Naive thymus-derived CD4-positive, alpha-beta T cell (primary cell): ENCODE data around the gene SF3B2. TPM values are rescaled to one million over a fixed set of nuclear protein-coding genes. Genes with fewer than 3 reads are reported as not detected.
A peak's percentile ranks its signal among the peaks of the same experiment; 100 is the strongest.
"Not testable (repeated sequence)": the region's sequence is repeated elsewhere in the genome, so short reads cannot be mapped to it uniquely, and the experiment has no call there.

ENCODE experiments used
- ATAC-seq: fragments of 150-1000 bp; cut with Tn5 transposase; 2 replicates; pipeline ENCODE4 v1.10.0; 2021; ENCODE audit warnings: mild to moderate bottlenecking, moderate library complexity
- CTCF ChIA-PET: fragments of 350-600 bp; sonication (Branson Sonifier 250); formaldehyde crosslinking; loops from one replicate; lab custom pipeline; 2021; ENCODE audit warnings: antibody characterized with exemption; lab: Charles Lee
- POLR2A ChIA-PET: fragments of 350-600 bp; sonication (Branson Sonifier 250); formaldehyde crosslinking; loops from one replicate; lab custom pipeline; 2021; ENCODE audit warnings: antibody characterized with exemption, inconsistent platforms; lab: Charles Lee
- DNase-seq, 9 donors: peaks; one replicate each; pipeline versions ENCODE4 v3.0.0 to v3.0.0-alpha.2; 2020 to 2022; ENCODE audit warnings: mixed read lengths in 1 of 9
- H3K27ac ChIP-seq: one replicate; pipeline ENCODE4 v1.7.0; 2013; ENCODE audit warnings: mild to moderate bottlenecking, low read depth, low read length, moderate library complexity
- H3K27me3 ChIP-seq, 2 donors: one replicate each; pipeline ENCODE4 v1.7.0; 2013; ENCODE audit warnings: low read length in 2 of 2, mild to moderate bottlenecking in 2 of 2, moderate library complexity in 2 of 2; ENCODE audit not compliant: control insufficient read depth in 2 of 2, insufficient read depth in 2 of 2
- H3K36me3 ChIP-seq, 3 experiments: 1 replicate in 2 of 3; 2 replicates in 1 of 3; pipeline ENCODE4 v1.7.0; 2013; ENCODE audit warnings: low read length in 3 of 3, mild to moderate bottlenecking in 3 of 3, moderate library complexity in 1 of 3; ENCODE audit not compliant: insufficient read depth in 3 of 3, control insufficient read depth in 2 of 3
- H3K4me1 ChIP-seq, 2 donors: one replicate each; pipeline ENCODE4 v1.7.0; 2013; ENCODE audit warnings: low read length in 2 of 2, mild to moderate bottlenecking in 2 of 2, moderate library complexity in 1 of 2; ENCODE audit not compliant: control insufficient read depth in 2 of 2, insufficient read depth in 2 of 2
- H3K4me3 ChIP-seq: 2 replicates; pipeline ENCODE4 v1.7.0; 2013; ENCODE audit warnings: mild to moderate bottlenecking, low read length
- H3K9me3 ChIP-seq, 3 experiments: 1 replicate in 2 of 3; 2 replicates in 1 of 3; pipeline ENCODE4 v1.7.0; 2013; ENCODE audit warnings: low read length in 3 of 3; ENCODE audit not compliant: control insufficient read depth in 2 of 3
- H3K27ac Mint-ChIP-seq, 9 donors: one replicate each; pipeline ENCODE4 v1.8.0; 2020 to 2022; ENCODE audit warnings: mixed read lengths in 9 of 9, mild to moderate bottlenecking in 8 of 9, moderate library complexity in 5 of 9, inconsistent platforms in 2 of 9
- H3K27me3 Mint-ChIP-seq, 5 donors: one replicate each; pipeline ENCODE4 v1.8.0; 2021 to 2022; ENCODE audit warnings: mixed read lengths in 5 of 5, mild to moderate bottlenecking in 1 of 5
- H3K36me3 Mint-ChIP-seq, 5 donors: one replicate each; pipeline ENCODE4 v1.8.0; 2020 to 2022; ENCODE audit warnings: mixed read lengths in 5 of 5, mild to moderate bottlenecking in 3 of 5, inconsistent platforms in 1 of 5
- H3K4me1 Mint-ChIP-seq, 7 donors: one replicate each; pipeline ENCODE4 v1.8.0; 2020 to 2022; ENCODE audit warnings: mixed read lengths in 7 of 7, mild to moderate bottlenecking in 3 of 7, inconsistent platforms in 1 of 7
- H3K4me3 Mint-ChIP-seq, 10 donors: one replicate each; pipeline ENCODE4 v1.8.0; 2020 to 2022; ENCODE audit warnings: mild to moderate bottlenecking in 10 of 10, mixed read lengths in 10 of 10, moderate library complexity in 6 of 10, inconsistent platforms in 2 of 10
- H3K9me3 Mint-ChIP-seq, 11 donors: one replicate each; pipeline ENCODE4 v1.8.0; 2020 to 2022; ENCODE audit warnings: mixed read lengths in 11 of 11, mild to moderate bottlenecking in 4 of 11, inconsistent platforms in 1 of 11, moderate library complexity in 1 of 11
- intact Hi-C, 2 donors: fragments of 100-400 bp; cut with micrococcal nuclease; formaldehyde crosslinking; loops; one replicate each; pipeline ENCODE4 v1.15.1; 2023
- polyA plus RNA-seq, 2 donors: library from polyadenylated mRNA; unstranded; fragments of 300-500 nt; fragmentation: Illumina TruSeq; gene quantifications; one replicate each; pipeline ENCODE4 v1.2.3, GENCODE V29; 2021
- total RNA-seq, 6 experiments: library from RNA in 5 of 6; stranded (reverse) in 5 of 6; gene quantifications; 1 replicate in 5 of 6; 2 replicates in 1 of 6; pipeline ENCODE4 v1.2.3 and lab custom pipeline; 2021 to 2026

SF3B2 gene
- total and polyA plus RNA-seq, 7 experiments from 2014 or later, result 81.8 to 248 (median 201) TPM

DNA sequence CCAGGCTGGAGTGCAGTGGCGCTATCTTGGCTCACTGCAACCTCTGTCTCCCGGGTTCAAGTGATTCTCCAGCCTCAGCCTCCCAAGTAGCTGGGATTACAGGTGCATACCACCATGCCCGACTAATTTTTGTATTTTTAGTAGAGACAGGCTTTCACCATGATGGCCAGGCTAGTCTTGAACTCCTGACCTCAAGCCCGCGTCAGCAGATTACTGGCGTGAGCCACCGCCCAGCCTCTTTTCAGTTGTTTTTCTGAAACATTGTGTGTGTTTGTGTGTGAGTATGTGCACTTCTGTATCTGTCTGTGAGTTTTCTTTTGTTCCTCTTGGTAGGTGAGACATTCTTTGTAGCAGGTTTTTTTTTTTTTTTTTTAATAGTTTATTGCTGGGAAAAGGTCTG lies 26.8 kb downstream of the SF3B2 start:
- ChIA-PET POLR2A (interaction anchor here (0.6 to 7.9 kb wide), 10 partner anchors 8 to 967 kb away, joined by 3 to 139 read pairs (median 6); partner anchors contain the start of genes PACS1 and SF3B2), CTCF (interaction anchor here (0.8 to 1.6 kb wide), 4 partner anchors 8 to 55 kb away, joined by 3 to 8 read pairs (median 4); no protein-coding TSS in a partner anchor)
- H3K36me3 Mint-ChIP-seq, result peaks cover 0 to 40% (median 26%) of the 10 kb centered on the region in 5 donors
- H3K9me3 ChIP-seq, H3K27me3 Mint-ChIP-seq, DNase-seq, H3K4me3 ChIP-seq, H3K9me3 Mint-ChIP-seq, intact Hi-C loops, ATAC-seq, H3K27me3 ChIP-seq: not testable (repeated sequence)
- peak overlapping the region; percentile 18 to 94 (median 79) for H3K4me3 Mint-ChIP-seq
- H3K27ac Mint-ChIP-seq, result peak overlapping the region; percentile 60 to 100 (median 97)
- peaks cover 0 to 28% (median 0%) of the 10 kb centered on the region in 3 experiments for H3K36me3 ChIP-seq
- H3K27ac ChIP-seq, result peak overlapping the region; percentile 80
- peaks cover 43 to 59% of the 10 kb centered on the region in 2 donors for H3K4me1 ChIP-seq
- H3K4me1 Mint-ChIP-seq, result peaks cover 58 to 95% (median 81%) of the 10 kb centered on the region in 7 donors

DNA sequence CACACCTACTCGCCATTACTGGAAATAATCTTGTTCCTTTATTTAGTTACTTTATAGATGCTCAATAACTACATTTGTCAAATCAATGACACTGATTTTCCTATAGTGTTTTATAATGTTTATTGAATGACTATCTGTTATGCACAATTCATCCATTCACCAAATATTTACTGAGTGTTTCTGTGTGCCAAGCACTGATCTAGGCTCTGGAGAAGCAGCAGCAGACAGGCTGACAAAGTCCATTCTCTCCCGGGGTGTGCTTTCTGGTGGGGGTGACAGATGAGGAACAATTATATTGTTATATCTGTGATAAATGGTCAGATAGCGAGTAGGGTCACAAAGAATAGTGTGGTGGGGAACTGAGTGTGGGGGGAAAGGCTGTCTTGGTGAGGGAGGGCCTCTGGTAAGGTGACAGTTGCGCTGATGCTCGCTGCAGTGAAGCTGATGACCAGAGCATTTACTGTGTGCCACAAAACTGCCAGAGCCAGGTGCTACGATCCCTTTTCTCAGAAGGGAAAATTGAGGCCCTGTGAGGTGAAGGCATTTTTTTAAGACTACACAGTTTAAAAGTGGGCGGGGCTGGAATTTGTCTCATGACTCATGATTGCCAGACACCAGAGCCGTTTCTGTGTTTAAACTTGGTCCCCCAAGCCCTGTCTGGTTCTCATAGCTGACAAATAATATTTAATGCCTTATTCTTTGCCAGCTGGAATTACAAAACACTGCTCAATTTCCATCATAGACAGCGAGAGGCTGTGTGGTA lies 28.1 kb downstream of the SF3B2 start:
- no peaks in the 10 kb centered on the region for H3K9me3 Mint-ChIP-seq

DNA sequence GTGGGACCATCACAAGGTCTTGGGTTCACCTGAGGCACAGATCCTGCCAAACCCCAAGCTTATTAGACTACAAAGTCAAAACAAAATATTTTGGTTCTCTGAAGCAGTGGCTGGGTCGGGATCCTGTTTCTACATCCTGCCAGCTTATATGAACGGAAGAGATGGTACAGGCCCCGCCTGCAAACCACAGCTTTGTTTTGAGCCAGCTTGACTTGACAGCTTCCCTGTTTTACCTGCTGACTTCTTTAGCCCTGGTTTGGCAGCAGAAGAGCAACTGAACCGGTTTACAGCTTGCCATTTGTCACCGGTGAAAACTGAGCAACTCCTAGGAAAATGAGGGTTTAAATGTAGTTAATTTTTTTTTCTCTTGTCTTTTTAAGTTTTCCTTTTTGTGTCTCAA lies 29.3 kb downstream of the SF3B2 start:
- POLR2A ChIA-PET, result interaction anchor here (0.6 to 7.9 kb wide), 22 partner anchors 9 to 605 kb away, joined by 3 to 139 read pairs (median 5); partner anchors contain the start of genes CFL1, MALAT1, MUS81 and PACS1
- Histone ChIP-seq H3K27ac (peak overlapping the region; percentile 80), H3K9me3 (no peaks in the 10 kb centered on the region), H3K36me3 (peaks cover 0 to 14% (median 0%) of the 10 kb centered on the region in 3 experiments), H3K4me3 (peak overlapping the region; percentile 38), H3K27me3 (no peaks in the 10 kb centered on the region), H3K4me1 (peaks cover 56 to 77% of the 10 kb centered on the region in 2 donors)
- Mint-ChIP-seq H3K36me3 (peaks cover 0 to 26% (median 18%) of the 10 kb centered on the region in 5 donors), H3K27ac (peak overlapping the region; percentile 93 to 100 (median 98)), H3K27me3 (no peaks in the 10 kb centered on the region), H3K4me3 (peak overlapping the region; percentile 61 to 95 (median 89)), H3K4me1 (peaks cover 62 to 98% (median 86%) of the 10 kb centered on the region in 7 donors), H3K9me3 (no peaks in the 10 kb centered on the region)
- intact Hi-C loops, result loop anchor here (1.0 to 2.0 kb wide), 6 partner anchors 9 to 53 kb away; no protein-coding TSS in a partner anchor
- DNase-seq (peak; percentile 38 to 91 (median 86)), ATAC-seq (peak; percentile 98)
- CTCF ChIA-PET, result interaction anchor here (0.6 to 5.8 kb wide), 13 partner anchors 8 to 357 kb away, joined by 3 to 67 read pairs (median 5); partner anchors contain the start of genes MRPL11, PACS1 and SF3B2

More for the DNA sequence above, 28.1 kb downstream of the SF3B2 start:
- H3K27ac ChIP-seq, result peak overlapping the region; percentile 80
- peak overlapping the region; percentile 38 for H3K4me3 ChIP-seq
- peaks cover 0 to 18% (median 0%) of the 10 kb centered on the region in 3 experiments for H3K36me3 ChIP-seq
- Mint-ChIP-seq H3K4me1 (peaks cover 62 to 97% (median 87%) of the 10 kb centered on the region in 7 donors), H3K4me3 (peak overlapping the region; percentile 60 to 95 (median 89)), H3K36me3 (peaks cover 0 to 32% (median 18%) of the 10 kb centered on the region in 5 donors), H3K27ac (peak overlapping the region; percentile 93 to 100 (median 98)), H3K27me3 (no peaks in the 10 kb centered on the region)
- DNase-seq, result peak in 3 of 9 donors; percentile 29 to 83 (median 40)
- no peaks in the 10 kb centered on the region for H3K27me3 ChIP-seq
- peaks cover 56 to 66% of the 10 kb centered on the region in 2 donors for H3K4me1 ChIP-seq
- POLR2A ChIA-PET, result interaction anchor here (0.6 to 7.9 kb wide), 17 partner anchors 10 to 221 kb away, joined by 3 to 139 read pairs (median 9); partner anchors contain the start of genes MUS81, PACS1 and SF3B2
- intact Hi-C loops, result loop anchor here (2.0 kb wide), 1 partner anchor 35 kb away; no protein-coding TSS in a partner anchor
- CTCF ChIA-PET, result interaction anchor here (0.6 to 5.8 kb wide), 13 partner anchors 11 to 359 kb away, joined by 3 to 67 read pairs (median 6); partner anchors contain the start of genes MRPL11, PACS1 and SF3B2
- H3K9me3 ChIP-seq, result no peaks in the 10 kb centered on the region
- peak; percentile 53 for ATAC-seq

DNA sequence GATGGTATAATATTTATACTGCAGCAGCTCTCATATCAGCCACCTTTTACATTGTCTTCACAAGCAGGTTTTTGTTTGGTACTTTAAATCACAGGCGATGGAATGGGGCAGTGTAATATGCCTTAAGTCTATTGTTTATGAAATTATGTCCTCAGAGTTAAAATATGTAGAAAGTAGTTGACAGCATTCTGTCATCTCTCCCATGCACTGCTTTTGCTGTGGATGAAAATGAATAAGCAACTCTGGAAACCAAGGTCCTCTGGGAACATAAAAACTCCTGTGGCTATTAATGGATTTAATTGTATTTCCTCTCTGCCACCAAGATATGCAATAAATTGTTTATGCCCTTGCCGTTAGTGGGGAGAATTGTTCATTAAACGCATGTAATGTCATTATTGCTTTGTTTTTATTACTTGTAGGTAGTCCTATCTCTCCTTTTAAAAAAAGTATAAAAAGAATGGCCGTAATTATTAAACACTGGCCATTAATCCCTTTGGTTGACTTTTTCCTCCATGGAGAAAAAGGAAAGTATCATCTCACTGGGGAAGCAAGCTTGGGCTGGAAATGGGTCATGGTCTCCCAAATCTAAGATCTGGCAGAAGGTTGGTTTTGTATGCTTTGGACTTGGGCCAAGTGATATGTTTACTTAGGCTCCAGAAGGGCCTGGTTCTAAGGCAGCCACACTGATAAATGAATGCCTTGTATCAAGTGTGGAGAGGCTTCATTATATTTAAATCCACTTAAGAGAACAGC lies 31.0 kb downstream of the SF3B2 start:
- peaks cover 68 to 98% (median 88%) of the 10 kb centered on the region in 7 donors for H3K4me1 Mint-ChIP-seq
- H3K36me3 Mint-ChIP-seq, result peaks cover 0 to 14% (median 13%) of the 10 kb centered on the region in 5 donors
- Histone ChIP-seq H3K4me3 (no peak overlapping the region), H3K27ac (peak overlapping the region; percentile 37), H3K27me3 (no peaks in the 10 kb centered on the region), H3K36me3 (peaks cover 0 to 3% (median 0%) of the 10 kb centered on the region in 3 experiments), H3K4me1 (peaks cover 59 to 86% of the 10 kb centered on the region in 2 donors), H3K9me3 (no peaks in the 10 kb centered on the region)
- peak overlapping the region; percentile 30 to 100 (median 97) for H3K27ac Mint-ChIP-seq
- ATAC-seq (no peak), DNase-seq (no peak)
- peak overlapping the region in 9 of 10 donors; percentile 1 to 86 (median 74) for H3K4me3 Mint-ChIP-seq
- ChIA-PET CTCF (interaction anchor here (0.9 to 5.8 kb wide), 3 partner anchors 9 to 28 kb away, joined by 3 to 67 read pairs (median 3); partner anchors contain the start of gene PACS1), POLR2A (interaction anchor here (0.6 to 7.9 kb wide), 7 partner anchors 8 to 35 kb away, joined by 3 to 139 read pairs (median 9); partner anchors contain the start of gene PACS1)
- intact Hi-C loops, result no loop called here
- no peaks in the 10 kb centered on the region for H3K27me3 Mint-ChIP-seq
- H3K9me3 Mint-ChIP-seq, result no peaks in the 10 kb centered on the region

DNA sequence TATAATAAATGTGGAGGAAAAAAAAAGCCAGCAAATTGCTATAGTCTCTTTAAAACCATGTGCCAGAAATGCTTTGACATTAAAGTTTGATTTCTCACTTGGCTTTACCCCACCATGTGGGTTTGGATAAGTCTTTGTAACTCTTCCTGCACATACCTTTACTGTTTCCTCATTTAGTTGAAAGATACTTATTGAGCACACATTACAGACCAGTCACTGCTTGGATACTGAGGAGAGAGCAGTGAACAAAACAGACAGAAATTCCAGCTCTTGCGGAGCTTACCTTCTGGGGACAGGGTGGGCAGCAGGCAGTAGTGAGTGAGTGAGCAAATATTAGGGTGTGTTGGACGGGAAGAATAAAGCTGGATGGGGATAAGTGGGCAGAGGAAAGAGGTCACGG lies 31.6 kb downstream of the SF3B2 start:
- no peaks in the 10 kb centered on the region for H3K36me3 ChIP-seq
- no peaks in the 10 kb centered on the region for H3K9me3 ChIP-seq
- ChIA-PET CTCF (interaction anchor here (0.9 to 5.8 kb wide), 3 partner anchors 10 to 28 kb away, joined by 3 to 67 read pairs (median 3); partner anchors contain the start of gene PACS1), POLR2A (interaction anchor here (0.8 to 7.9 kb wide), 6 partner anchors 12 to 35 kb away, joined by 3 to 139 read pairs (median 6); partner anchors contain the start of gene PACS1)
- Mint-ChIP-seq H3K9me3 (no peaks in the 10 kb centered on the region), H3K27ac (peak overlapping the region in 8 of 9 donors; percentile 82 to 100 (median 98)), H3K27me3 (no peaks in the 10 kb centered on the region), H3K36me3 (peaks cover 0 to 13% (median 11%) of the 10 kb centered on the region in 5 donors), H3K4me3 (peak overlapping the region in 9 of 10 donors; percentile 70 to 86 (median 74)), H3K4me1 (peaks cover 67 to 98% (median 88%) of the 10 kb centered on the region in 7 donors)
- intact Hi-C loops, result no loop called here
- H3K4me1 ChIP-seq, result peaks cover 59 to 85% of the 10 kb centered on the region in 2 donors
- DNase-seq (no peak), ATAC-seq (no peak)
- no peaks in the 10 kb centered on the region for H3K27me3 ChIP-seq
- H3K4me3 ChIP-seq, result no peak overlapping the region
- H3K27ac ChIP-seq, result peak overlapping the region; percentile 37
